Measurements from ENCODE around the gene C11orf91. TPM values are rescaled to one million over a fixed set of nuclear protein-coding genes. Genes with fewer than 3 reads are reported as not detected.
"Not testable (repeated sequence)": the region's sequence is repeated elsewhere in the genome, so short reads cannot be mapped to it uniquely, and the experiment has no call there.

Gene C11orf91
- polyA plus RNA-seq, 1 donor from 2014 or later: not detected

GRCh38 chr11:33729072-33729664 lies 28.5 kb upstream of the C11orf91 start:
- H3K4me1 Mint-ChIP-seq: peaks cover 14 to 28% (median 22%) of the 10 kb centered on the region in 3 donors
- not testable (repeated sequence) for H3K27me3 Mint-ChIP-seq, H3K9me3 Mint-ChIP-seq, H3K27ac Mint-ChIP-seq, H3K36me3 Mint-ChIP-seq, H3K4me3 Mint-ChIP-seq

GRCh38 chr11:33727539-33727938 lies 26.9 kb upstream of the C11orf91 start:
- H3K9me3 Mint-ChIP-seq, H3K4me3 Mint-ChIP-seq, H3K27ac Mint-ChIP-seq, H3K27me3 Mint-ChIP-seq, H3K36me3 Mint-ChIP-seq: not testable (repeated sequence)
- peaks cover 8 to 25% (median 18%) of the 10 kb centered on the region in 3 donors for H3K4me1 Mint-ChIP-seq

- Mint-ChIP-seq H3K4me1 (peaks cover 5 to 17% (median 11%) of the 10 kb centered on the region in 3 donors), H3K27ac (no peak overlapping the region), H3K4me3 (no peak overlapping the region), H3K36me3 (peaks cover 4% of the 10 kb centered on the region), H3K9me3 (no peaks in the 10 kb centered on the region), H3K27me3 (no peaks in the 10 kb centered on the region)
These were observed 24.9 kb upstream of the C11orf91 start for GRCh38 chr11:33725496-33725895.

DNA sequence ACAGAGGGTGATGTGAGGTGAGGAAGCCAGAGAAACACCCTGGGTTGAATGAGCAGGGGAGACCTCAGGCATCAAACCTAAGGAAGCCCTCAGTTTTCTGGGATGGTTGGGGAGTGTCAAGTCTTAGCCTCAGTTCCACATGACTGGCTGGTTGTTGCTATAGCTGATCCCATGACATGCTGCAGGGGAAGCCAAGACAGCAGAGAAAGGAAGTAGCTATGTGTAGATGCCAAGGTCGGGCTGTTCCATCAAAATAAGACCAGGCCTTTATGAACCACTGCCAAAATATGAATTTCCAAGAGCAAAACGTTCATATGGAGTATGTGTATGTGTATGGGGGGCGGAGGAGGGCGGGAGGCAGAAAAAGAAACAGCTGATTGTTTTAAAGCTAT lies 24.0 kb upstream of the C11orf91 start:
- peaks cover 5 to 17% (median 11%) of the 10 kb centered on the region in 3 donors for H3K4me1 Mint-ChIP-seq
- H3K9me3 Mint-ChIP-seq: no peaks in the 10 kb centered on the region
- H3K36me3 Mint-ChIP-seq: peaks cover 4% of the 10 kb centered on the region
- no peak overlapping the region for H3K4me3 Mint-ChIP-seq
- peak overlapping the region in 1 of 3 donors; percentile 80 for H3K27ac Mint-ChIP-seq
- H3K27me3 Mint-ChIP-seq: no peaks in the 10 kb centered on the region

DNA sequence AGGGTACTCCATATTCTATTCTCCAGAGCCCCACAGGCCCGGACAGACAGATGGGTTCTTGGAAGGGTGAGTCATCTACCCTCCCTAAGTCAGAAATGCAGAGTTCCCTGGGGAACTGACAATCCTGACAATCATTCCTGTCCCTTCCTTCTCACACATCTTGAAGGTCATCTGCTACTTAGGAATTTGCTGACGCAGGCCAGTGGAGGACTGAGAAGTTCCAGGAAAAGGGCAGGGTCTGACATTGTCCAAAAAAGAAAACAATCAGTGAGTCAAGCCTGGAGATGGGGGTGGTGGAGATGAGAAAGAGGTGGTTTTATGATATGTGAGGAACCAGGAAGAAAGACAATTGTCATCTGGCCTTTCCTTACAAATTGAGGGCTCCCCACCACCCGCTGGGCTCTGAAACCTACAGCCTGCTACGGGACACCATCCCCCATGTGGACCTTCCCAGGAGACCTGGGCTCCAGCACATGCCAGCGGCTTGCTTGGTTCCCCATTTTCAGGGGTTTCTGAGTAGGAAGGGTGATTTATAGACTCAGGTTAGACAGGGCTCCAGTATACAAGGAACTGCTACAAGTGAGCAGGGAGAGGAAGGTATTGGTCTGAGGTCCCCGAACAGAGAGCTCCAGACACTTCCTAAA lies 22.7 kb upstream of the C11orf91 start:
- Mint-ChIP-seq H3K4me3 (no peak overlapping the region), H3K27ac (no peak overlapping the region), H3K4me1 (peaks cover 5 to 14% (median 8%) of the 10 kb centered on the region in 3 donors), H3K27me3 (no peaks in the 10 kb centered on the region), H3K9me3 (no peaks in the 10 kb centered on the region), H3K36me3 (peaks cover 4% of the 10 kb centered on the region)

GRCh38 chr11:33722590-33723234 lies 22.1 kb upstream of the C11orf91 start:
- Mint-ChIP-seq H3K36me3 (peaks cover 4% of the 10 kb centered on the region), H3K27me3 (no peaks in the 10 kb centered on the region), H3K4me1 (peaks cover 5 to 14% (median 8%) of the 10 kb centered on the region in 3 donors), H3K27ac (no peak overlapping the region), H3K9me3 (no peaks in the 10 kb centered on the region), H3K4me3 (no peak overlapping the region)

- Mint-ChIP-seq H3K4me1 (peaks cover 5 to 14% (median 8%) of the 10 kb centered on the region in 3 donors), H3K9me3 (no peaks in the 10 kb centered on the region), H3K4me3 (no peak overlapping the region), H3K27ac (no peak overlapping the region), H3K27me3 (no peaks in the 10 kb centered on the region), H3K36me3 (peaks cover 4% of the 10 kb centered on the region)
These were observed 21.4 kb upstream of the C11orf91 start for GRCh38 chr11:33721984-33722383.

GRCh38 chr11:33721426-33721825 lies 20.8 kb upstream of the C11orf91 start:
- peak overlapping the region in 1 of 3 donors; percentile 14 for H3K27ac Mint-ChIP-seq
- no peaks in the 10 kb centered on the region for H3K9me3 Mint-ChIP-seq
- no peak overlapping the region for H3K4me3 Mint-ChIP-seq
- no peaks in the 10 kb centered on the region for H3K27me3 Mint-ChIP-seq
- H3K4me1 Mint-ChIP-seq: peaks cover 5 to 12% (median 8%) of the 10 kb centered on the region in 3 donors
- H3K36me3 Mint-ChIP-seq: peaks cover 2% of the 10 kb centered on the region

DNA sequence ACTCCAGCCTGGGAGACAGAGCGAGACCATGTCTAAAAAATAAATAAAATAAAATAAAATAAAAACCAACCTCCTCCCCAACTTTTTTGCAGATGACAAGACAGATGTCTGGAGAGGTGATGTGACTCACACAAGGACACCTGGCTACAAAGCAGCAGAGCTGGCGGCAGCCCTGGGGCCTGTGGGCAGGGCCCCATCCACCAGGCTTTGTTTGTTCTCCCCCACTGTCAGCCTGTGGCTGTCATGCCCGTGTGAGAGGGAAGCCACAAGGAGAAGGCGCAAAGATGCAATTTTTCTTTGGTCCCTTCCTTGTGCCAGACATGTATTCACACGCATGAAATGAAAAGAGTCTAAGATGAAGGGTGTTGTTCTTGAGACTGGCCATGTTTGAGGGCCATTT lies 19.0 kb upstream of the C11orf91 start:
- no peak overlapping the region for H3K4me3 Mint-ChIP-seq
- peaks cover 0 to 7% (median 5%) of the 10 kb centered on the region in 3 donors for H3K4me1 Mint-ChIP-seq
- peaks cover 4% of the 10 kb centered on the region for H3K36me3 Mint-ChIP-seq
- H3K27ac Mint-ChIP-seq: peak overlapping the region in 1 of 3 donors; percentile 7
- no peaks in the 10 kb centered on the region for H3K9me3 Mint-ChIP-seq
- no peaks in the 10 kb centered on the region for H3K27me3 Mint-ChIP-seq

GRCh38 chr11:33718440-33718839 lies 17.8 kb upstream of the C11orf91 start:
- no peak overlapping the region for H3K4me3 Mint-ChIP-seq
- H3K4me1 Mint-ChIP-seq: peaks cover 0 to 2% (median 0%) of the 10 kb centered on the region in 3 donors
- no peaks in the 10 kb centered on the region for H3K27me3 Mint-ChIP-seq
- no peak overlapping the region for H3K27ac Mint-ChIP-seq
- H3K9me3 Mint-ChIP-seq: no peaks in the 10 kb centered on the region
- H3K36me3 Mint-ChIP-seq: peaks cover 4% of the 10 kb centered on the region

DNA sequence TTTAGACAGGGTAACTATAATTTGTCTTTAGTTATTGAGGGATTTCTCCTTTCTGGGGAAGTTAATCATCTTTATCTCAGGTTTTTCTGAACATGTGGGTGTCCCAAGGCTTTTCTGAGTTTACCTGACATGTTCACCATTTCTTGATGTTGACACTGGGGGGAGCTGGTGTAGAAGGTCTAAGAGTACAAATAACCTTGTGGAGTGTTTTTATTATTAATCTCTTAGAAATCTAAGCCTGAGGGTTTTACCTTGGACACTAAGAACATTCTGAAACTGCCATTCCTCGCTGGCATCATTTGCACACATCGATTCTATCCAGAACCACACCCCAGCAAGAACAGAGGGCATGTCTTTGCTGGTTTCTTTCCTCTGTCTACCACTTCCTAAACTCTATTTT lies 15.6 kb upstream of the C11orf91 start:
- Mint-ChIP-seq H3K4me1 (no peaks in the 10 kb centered on the region), H3K9me3 (no peaks in the 10 kb centered on the region), H3K27me3 (no peaks in the 10 kb centered on the region), H3K36me3 (peaks cover 1% of the 10 kb centered on the region), H3K27ac (no peak overlapping the region), H3K4me3 (no peak overlapping the region)

DNA sequence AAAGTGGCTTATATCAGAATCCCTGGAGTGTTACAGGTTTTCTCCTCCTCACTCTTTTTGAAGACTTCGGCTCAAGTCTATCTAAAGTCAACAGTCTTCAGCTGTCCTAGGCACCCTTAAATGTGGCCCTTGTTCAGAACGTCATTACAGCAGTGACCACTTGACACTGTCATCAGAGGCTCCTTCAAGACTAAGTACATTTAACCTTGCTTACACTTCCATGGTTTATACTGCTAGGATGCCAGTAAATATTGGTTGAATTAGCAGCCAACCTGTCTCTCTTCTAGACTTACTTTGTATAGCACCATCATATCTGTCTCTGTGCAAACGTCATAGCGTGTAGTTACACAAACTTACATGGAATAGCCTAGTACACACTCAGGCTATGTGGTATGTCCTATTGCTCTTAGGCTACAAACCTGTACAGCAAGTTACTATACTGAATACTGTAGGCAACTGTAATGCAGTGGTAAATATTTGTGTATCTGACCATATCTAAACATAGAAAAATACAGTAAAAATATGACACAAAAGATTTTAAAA lies 13.3 kb upstream of the C11orf91 start:
- Mint-ChIP-seq H3K4me3 (no peak overlapping the region), H3K27me3 (no peaks in the 10 kb centered on the region), H3K4me1 (no peaks in the 10 kb centered on the region), H3K36me3 (peaks cover 1% of the 10 kb centered on the region), H3K27ac (no peak overlapping the region), H3K9me3 (no peaks in the 10 kb centered on the region)

DNA sequence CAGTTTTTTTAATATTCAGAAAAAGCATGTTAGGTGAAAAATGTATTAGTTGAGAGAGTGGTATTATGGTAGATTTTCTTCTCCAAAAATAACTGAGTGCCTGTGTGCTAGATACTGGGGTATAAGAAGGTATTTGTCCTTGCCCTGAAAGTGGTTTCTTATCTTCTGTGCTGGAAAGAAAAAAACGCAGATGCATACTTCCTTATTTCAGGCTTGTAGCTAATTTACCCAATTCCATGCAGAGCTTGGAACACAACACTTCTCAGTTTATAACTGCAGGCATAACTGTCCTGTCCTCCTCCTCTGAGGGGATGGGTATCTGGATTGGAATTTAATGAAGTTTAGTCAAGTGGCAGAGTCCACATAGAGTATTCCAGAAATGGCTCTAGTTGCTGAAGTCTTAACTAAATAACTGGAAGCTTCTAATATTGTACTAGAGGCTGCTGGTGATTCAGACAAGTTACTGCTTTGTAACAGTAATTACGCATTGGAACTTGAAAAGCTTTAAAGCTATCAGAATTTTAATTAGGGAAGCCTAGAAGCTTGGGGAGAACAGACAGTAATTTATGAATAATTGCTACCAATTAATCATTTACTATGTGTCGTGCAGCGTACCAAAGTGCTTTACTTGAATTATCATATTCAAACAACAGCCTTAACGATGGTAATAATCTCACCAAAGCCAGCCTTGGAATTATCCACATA lies 12.7 kb upstream of the C11orf91 start:
- peaks cover 1% of the 10 kb centered on the region for H3K36me3 Mint-ChIP-seq
- H3K27ac Mint-ChIP-seq: no peak overlapping the region

DNA sequence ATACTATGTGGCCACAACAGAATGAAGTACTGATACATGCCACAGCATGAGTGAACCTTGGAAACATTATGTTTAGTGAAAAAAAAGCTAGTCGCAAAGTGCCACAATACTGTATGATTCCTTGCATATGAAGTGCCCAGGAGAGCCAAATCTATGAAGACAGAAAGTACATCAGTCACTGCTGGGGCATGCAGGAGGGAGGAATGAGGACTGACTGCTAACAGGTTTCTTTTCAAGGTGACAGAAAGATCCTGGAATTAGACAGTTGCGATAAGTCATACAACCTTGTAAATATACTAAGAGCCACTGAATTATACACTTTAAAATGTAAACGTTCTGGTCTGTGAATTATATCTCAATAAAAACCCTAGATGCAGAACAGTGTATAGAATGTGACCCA lies 11.8 kb upstream of the C11orf91 start:
- Mint-ChIP-seq H3K27me3 (no peaks in the 10 kb centered on the region), H3K36me3 (peaks cover 1% of the 10 kb centered on the region), H3K4me3 (no peak overlapping the region), H3K4me1 (no peaks in the 10 kb centered on the region), H3K27ac (no peak overlapping the region), H3K9me3 (no peaks in the 10 kb centered on the region)

More for the DNA sequence above, 12.7 kb upstream of the C11orf91 start:
- no peaks in the 10 kb centered on the region for H3K27me3 Mint-ChIP-seq
- no peaks in the 10 kb centered on the region for H3K9me3 Mint-ChIP-seq
- H3K4me1 Mint-ChIP-seq: no peaks in the 10 kb centered on the region
- H3K4me3 Mint-ChIP-seq: no peak overlapping the region

- Mint-ChIP-seq H3K4me1 (no peaks in the 10 kb centered on the region), H3K4me3 (no peak overlapping the region), H3K36me3 (no peaks in the 10 kb centered on the region), H3K27me3 (no peaks in the 10 kb centered on the region), H3K9me3 (no peaks in the 10 kb centered on the region), H3K27ac (no peak overlapping the region)
These were observed 8.8 kb upstream of the C11orf91 start for GRCh38 chr11:33709466-33709865.
